GM20000 (cell line): Measurements from ENCODE around the gene PSMB8.

ENCODE experiments used
- DNase-seq: peaks from one replicate; pipeline ENCODE4 v3.0.0; 2012; ENCODE audit warnings: low spot score
- CTCF ChIP-seq: IDR thresholded peaks from 2 replicates; pipeline ENCODE4 v1.5.1; 2012; ENCODE audit warnings: mild to moderate bottlenecking, control low read depth; ENCODE audit errors: extremely low read depth, missing control alignments

Gene PSMB8

GRCh38 chr6:32847795-32848194 is 3.9 kb upstream of the PSMB8 start:
- no peak for TF ChIP-seq CTCF
- DNase-seq = no peak

- no peak for TF ChIP-seq CTCF
- DNase-seq = no peak
Observed at GRCh38 chr6:32847004-32847403, 3.2 kb upstream of the PSMB8 start.

GRCh38 chr6:32845384-32845884 is 1.6 kb upstream of the PSMB8 start:
- peak; percentile 41 for DNase-seq
- TF ChIP-seq CTCF = no peak

GRCh38 chr6:32844839-32845383 is 1.1 kb upstream of the PSMB8 start:
- no peak for DNase-seq
- no peak for TF ChIP-seq CTCF

GRCh38 chr6:32843331-32843978 is 392 bp downstream of the PSMB8 start:
- no peak for DNase-seq
- no peak for TF ChIP-seq CTCF

GRCh38 chr6:32842690-32843089 is 1.2 kb downstream of the PSMB8 start:
- no peak for TF ChIP-seq CTCF

GRCh38 chr6:32842021-32842650 is 1.7 kb downstream of the PSMB8 start:
- TF ChIP-seq CTCF = no peak

More at GRCh38 chr6:32842690-32843089, 1.2 kb downstream of the PSMB8 start:
- no peak for DNase-seq

More at GRCh38 chr6:32842021-32842650, 1.7 kb downstream of the PSMB8 start:
- DNase-seq = no peak
